Limb (tissue), 2 donors: ENCODE results near the gene PLA2G2A.
"Not testable (repeated sequence)": the region's sequence is repeated elsewhere in the genome, so short reads cannot be mapped to it uniquely, and the experiment has no call there.

Experiments used
- DNase-seq, 2 donors: peaks; one replicate each; pipeline ENCODE4 v3.0.0-alpha.2; 2016; ENCODE audit errors: extremely low spot score in 2 of 2

PLA2G2A gene, protein sequence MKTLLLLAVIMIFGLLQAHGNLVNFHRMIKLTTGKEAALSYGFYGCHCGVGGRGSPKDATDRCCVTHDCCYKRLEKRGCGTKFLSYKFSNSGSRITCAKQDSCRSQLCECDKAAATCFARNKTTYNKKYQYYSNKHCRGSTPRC

GRCh38 chr1:19979494-19979977, at the start of gene PLA2G2A:
Gene PLA2G2A (minus strand): TSS chr1:19979618. CDS start chr1:19978773, 845 bp downstream.
- DNase-seq, result no peak

GRCh38 chr1:20028726-20029125, 49.3 kb upstream of the PLA2G2A start:
- DNase-seq, result no peak

DNA sequence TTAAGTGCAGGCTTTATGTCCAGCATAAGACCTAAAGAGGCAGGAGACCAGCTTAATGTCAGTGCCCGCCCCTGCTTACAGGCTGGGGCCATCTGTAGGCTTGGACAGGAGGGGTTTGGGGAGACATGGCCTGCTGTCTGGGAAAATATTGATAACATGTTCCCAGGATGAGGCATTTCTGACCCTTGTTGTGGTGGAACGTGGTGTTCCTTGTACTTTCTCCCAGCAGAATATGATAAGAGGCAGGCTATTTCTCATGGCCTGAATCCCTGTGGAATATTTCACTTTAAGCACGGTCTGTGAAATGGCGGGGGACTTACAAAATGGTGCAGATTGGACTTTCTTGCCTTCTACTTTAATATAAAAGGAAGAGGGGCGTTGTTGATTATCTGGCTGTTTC, 48.7 kb upstream of the PLA2G2A start:
- DNase-seq, result no peak

DNA sequence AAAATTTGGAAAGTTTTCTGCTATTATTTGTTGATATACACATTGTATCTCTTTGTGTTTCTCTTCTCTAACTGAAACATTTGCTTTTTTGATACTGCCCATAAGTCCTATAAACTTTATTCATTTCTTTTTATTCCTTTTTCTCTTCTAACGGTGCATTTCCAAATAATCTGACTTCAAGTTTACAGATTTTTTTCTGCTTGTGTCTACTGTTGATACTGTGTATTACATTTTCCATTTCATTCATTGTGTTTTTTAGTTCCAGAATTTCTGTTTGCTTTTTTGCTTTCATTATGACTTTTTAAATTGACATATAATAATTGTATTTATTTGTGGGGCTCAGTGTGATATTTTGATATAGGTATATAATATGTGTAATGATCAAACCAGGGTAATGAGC, 38.3 kb upstream of the PLA2G2A start:
- no peak for DNase-seq

- no peak for DNase-seq
Measured at GRCh38 chr1:20014153-20014552, 34.7 kb upstream of the PLA2G2A start.

DNA sequence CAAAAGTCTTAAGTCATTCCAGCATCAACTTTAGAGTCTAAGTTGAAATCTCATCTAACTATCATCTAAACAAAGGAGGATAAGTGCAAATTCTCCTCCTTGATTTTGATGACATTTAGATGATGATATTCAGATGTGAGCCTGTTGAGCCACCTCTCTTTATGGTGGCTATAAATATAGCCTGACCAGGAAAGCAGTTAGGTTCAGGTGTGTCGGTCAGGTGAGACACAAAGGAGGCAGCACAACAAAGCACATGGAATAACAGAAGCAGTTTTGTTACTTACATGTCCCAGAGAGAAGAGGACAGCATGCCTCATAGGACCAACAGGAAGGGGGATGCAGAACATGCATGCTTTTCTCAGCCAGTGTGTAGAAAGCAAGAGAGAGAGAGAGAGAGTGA, 30.6 kb upstream of the PLA2G2A start:
- DNase-seq, result no peak

DNA sequence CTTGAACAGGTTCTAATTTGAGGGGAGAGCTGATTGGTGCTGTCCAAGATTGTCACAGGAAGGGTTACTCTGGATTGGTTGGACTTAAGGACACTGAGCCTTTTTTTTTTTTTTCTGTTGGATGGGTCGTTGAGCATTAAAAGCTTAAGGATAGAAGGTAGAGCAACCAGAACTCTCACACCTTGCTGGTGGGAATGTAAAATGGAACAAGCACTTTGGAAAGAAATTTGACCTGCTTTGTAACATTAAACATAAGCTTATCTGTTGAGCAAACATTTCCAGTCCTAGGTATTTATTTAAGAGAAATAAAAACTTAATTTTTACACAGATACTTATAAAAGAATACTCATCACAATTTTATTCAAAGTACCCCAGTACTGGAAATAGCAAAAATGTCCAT, 29.8 kb upstream of the PLA2G2A start:
- DNase-seq, result no peak

DNA sequence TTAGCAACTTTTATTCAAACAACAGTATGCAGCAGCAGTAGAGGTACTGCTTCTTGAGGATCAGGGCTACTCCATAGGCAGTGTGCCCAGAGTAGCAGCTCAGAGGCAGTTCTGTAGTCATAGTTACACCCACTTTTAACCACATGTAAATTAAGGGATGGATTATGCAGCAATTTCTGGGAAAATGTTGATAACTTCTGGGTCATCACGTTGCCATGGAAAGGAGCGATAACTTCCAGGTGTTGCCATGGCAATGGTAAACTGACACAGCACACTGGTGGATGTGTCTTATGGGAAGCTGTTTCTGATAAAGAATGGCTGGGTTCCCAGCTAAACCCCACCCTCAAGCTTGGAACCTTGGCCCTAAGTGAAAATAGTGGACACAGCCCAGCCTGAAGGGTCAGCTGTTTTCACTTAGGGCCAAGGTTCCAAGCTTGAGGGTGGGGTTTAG, 29.0 kb upstream of the PLA2G2A start:
- DNase-seq, result peak in 1 of 2 donors; percentile 2

- DNase-seq, result not testable (repeated sequence)
Measured at GRCh38 chr1:19998823-19999222, 19.4 kb upstream of the PLA2G2A start.

DNA sequence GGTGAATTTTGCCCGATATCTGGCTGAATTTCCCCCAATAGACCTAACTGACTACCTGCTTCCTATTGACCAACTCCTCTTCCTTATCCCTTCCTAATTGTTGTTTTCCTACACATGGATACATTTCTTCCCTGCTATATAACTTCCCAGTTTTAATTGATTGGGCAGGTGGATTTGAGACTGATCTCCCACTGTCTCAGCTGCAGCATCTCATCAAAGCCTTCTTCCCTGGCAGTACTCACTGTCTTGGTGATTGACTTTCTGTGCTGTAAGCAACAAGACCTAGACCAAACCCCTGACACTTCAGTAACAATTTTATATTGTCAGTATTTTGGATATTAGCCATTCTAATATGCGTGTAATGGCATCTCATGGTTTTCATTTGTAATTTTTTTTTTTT, 11.3 kb upstream of the PLA2G2A start:
- no peak for DNase-seq

GRCh38 chr1:19990182-19990582, 10.8 kb upstream of the PLA2G2A start:
- DNase-seq, result not testable (repeated sequence)

- no peak for DNase-seq
Measured at GRCh38 chr1:19988267-19989006, 9.0 kb upstream of the PLA2G2A start.

DNA sequence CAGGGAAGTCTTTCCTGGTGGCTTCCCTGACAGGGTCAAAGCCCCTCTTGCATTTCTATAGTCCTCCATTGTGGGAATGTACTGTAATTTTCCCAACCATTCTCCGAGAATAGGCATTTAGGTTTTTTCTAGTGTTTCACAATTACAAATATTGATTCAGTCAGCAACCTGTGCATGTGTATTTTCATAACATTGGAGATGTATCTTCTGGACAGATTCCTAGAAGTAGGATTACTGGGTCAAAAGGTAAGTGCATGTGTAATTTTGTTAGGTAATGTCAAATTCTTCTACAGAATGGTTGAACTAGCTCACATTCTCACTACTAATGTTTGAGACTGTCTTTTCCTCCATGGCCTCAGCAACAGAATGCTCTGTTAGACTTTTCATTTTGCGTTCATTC, 8.3 kb upstream of the PLA2G2A start:
- no peak for DNase-seq

DNA sequence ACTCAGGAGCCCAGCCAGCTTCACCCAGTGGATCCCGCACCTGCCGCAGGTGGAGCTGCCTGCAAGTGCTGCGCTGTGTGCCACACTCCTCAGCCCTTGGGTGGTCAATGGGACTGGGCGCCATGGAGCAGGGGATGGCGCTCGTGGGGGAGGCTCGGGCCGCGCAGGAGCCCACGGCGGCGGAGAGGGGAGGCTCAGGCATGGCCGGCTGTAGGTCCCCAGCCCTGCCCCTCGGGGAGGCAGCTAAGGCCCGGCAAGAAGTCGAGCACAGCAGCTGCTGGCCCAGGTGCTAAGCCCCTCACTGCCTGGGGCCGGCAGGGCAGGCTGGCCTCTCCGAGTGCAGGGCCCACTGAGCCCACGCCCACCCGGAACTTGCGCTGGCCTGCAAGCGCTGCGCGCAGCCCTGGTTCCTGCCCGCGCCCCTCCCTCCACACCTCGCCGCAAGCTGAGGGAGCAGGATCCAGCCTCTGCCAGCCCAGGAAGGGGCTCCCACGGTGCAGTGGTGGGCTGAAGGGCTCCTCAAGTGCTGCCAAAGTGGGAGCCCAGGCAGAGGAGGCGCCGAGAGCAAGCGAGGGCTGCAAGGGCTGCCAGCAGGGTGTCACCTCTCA, 5.1 kb upstream of the PLA2G2A start:
- not testable (repeated sequence) for DNase-seq

DNA sequence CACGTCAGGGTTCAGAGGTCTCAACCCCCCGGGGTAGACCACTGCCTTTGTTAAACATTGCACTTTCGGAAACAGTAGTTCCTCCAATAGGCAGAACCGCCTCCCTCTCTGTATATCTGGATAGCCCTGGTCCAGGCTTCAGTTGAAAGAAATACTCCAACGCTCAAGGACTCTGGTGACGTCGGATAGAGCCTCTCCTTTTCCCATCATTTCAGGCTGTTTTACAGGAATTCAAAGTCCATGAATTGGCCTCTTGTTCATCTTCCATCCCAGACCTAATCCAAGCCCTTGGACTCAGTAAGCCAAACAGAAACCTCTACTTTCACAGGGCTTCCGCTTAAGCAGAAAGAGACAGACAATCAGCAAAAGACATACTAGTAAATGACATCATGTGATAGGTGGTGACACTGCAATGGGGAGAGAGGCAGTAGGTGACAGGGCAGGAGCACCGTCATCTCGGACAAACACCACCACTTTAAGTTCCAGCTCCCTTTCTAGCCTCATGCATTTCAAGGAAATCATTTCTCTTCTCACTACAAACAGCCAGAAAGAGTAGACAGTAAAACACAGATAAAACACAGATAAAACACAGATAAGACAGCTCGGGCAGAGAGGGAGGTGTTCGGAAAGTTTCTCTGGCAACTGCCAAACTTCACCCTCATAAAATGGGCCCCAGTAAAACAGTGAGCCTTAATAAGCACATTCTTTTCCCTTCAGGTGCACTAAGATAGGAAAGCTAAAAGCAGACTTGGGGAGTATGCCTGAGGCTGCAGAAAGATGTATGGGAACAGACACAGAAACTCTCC, 2.3 kb upstream of the PLA2G2A start:
- DNase-seq, result no peak

DNA sequence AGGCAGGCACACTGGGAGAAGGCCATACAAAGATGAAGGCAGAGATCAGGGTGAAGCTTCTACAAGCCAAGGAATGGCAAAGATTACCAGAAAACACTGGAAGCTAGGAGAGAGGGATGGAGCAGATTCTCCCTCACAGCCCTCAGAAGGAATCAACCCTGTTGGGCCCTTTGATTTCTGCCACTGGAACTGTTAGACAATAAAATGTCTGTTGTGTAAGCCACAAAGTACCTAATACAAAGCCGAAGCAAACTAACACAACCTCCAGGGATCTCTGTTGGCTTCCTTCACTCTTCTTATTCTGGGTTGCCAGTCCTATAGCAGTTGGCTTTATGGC, 1.7 kb upstream of the PLA2G2A start:
- DNase-seq, result no peak

DNA sequence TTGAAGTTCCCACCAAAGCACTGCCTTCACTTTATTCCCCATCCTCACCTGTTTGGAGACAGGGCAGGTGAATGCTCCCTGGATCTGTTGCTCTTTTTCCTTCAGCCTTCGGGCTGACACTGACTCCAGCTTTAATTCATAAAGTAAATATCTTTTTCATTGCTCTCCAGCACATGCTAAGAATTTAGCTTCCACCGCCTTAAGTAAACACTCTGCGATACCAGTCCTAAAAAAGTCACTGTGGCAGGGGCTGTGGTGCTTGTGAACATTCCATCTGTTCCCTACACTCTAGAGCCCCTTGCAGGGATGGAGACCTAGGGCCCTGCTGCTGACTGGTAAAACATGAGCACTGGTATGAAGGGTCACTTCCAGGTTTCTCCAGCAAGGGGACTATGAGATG, 896 bp upstream of the PLA2G2A start:
- no peak for DNase-seq

GRCh38 chr1:19978143-19978542, 1.3 kb downstream of the PLA2G2A start:
- DNase-seq, result no peak

DNA sequence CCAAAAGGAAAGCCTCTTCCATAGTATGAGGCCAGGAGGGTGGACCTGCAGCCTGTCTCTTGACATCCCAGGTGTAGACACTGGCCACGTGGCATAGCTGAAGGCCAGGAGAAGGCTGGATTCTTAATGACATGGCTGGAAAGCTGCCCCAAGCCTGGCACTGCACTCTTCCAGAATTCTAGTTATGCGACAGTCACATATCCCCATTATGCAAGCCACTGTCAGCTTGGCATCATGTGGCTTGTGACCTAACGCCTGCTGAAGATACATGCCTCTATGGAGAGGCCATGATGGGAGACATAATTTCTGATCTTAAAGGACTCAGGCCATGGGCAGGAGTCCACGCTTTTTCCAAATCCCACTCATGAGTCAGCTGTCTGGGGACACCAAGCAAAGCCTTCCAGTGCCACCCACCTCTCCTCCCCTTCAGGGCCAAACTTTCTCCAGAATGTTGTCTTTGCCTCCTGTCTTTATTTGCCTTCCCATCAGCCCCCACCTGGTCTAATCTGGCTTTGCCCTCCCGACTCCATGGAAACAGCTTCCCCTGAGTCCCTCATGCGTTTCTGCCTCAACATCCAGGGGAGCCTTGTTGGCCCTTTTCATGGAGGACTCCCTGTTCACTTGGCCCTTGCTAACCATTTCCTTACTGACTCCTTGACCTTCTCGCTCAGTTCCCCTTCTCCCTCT, 3.0 kb downstream of the PLA2G2A start:
- no peak for DNase-seq

DNA sequence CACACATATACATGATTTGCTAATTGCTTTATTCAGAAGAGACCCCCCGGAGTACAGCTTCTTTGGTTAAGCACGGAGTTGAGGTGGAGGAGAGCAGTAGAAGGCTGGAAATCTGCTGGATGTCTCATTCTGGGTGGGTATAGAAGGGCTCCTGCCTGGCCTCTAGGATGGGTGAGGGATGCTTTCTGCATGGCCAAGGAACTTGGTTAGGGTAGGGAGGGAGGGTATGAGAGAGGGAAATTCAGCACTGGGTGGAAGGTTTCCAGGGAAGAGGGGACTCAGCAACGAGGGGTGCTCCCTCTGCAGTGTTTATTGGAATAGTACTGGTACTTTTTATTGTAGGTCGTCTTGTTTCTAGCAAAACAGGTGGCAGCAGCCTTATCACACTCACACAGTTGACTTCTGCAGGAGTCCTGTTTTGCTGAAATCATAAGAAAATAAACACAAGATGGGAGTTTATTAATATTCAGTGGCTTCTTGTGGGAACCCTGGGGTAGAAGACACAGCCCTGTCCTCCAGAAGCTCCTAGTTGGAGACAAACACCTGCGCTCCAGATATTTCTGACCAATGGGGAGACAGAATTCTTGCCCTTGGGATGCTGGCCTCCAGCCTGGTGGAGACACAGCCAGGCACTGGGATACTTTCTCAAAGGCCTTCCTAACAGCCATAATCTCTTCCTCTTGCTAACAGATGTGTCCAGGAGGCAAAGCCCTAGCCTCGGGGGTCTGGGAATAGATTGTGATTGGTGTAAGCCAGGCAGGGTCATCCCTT, 3.8 kb downstream of the PLA2G2A start:
- DNase-seq, result no peak
